H9 (cell line): ENCODE measurements around the gene MSH4. TPM values are rescaled to one million over a fixed set of nuclear protein-coding genes. Genes with fewer than 3 reads are reported as not detected.

ENCODE experiments used
- DNase-seq: peaks from one replicate; pipeline ENCODE4 v3.0.0-alpha.2; 2017
- H2AFZ ChIP-seq: one replicate; pipeline ENCODE4 v1.6.1; 2013; ENCODE audit warnings: mild to moderate bottlenecking, low read length, control low read depth, moderate library complexity
- H2AK5ac ChIP-seq: 2 replicates; pipeline ENCODE4 v1.6.1; 2013; ENCODE audit warnings: low read length, control low read depth, mixed read lengths; ENCODE audit not compliant: insufficient read length
- H2BK120ac ChIP-seq: one replicate; pipeline ENCODE4 v1.6.1; 2013; ENCODE audit warnings: low read depth, mild to moderate bottlenecking, low read length, control low read depth, inconsistent platforms; ENCODE audit not compliant: poor library complexity, severe bottlenecking
- H2BK12ac ChIP-seq: 2 replicates; pipeline ENCODE4 v1.6.1; 2013; ENCODE audit warnings: low read length, control low read depth, mixed read lengths, low read depth; ENCODE audit not compliant: insufficient read length
- H2BK15ac ChIP-seq: 2 replicates; pipeline ENCODE4 v1.6.1; 2013; ENCODE audit warnings: low read depth, low read length, control low read depth
- H2BK20ac ChIP-seq: one replicate; pipeline ENCODE4 v1.6.1; 2013; ENCODE audit warnings: low read depth, mild to moderate bottlenecking, low read length, control low read depth, inconsistent platforms; ENCODE audit not compliant: poor library complexity, severe bottlenecking
- H2BK5ac ChIP-seq: 2 replicates; pipeline ENCODE4 v1.6.1; 2013; ENCODE audit warnings: low read length, control low read depth, mixed read lengths; ENCODE audit not compliant: insufficient read length
- H3K14ac ChIP-seq: 2 replicates; pipeline ENCODE4 v1.6.1; 2013; ENCODE audit warnings: low read length, control low read depth; ENCODE audit not compliant: insufficient read depth
- H3K18ac ChIP-seq: 2 replicates; pipeline ENCODE4 v1.6.1; 2013; ENCODE audit warnings: low read depth, mild to moderate bottlenecking, mixed read lengths, low read length, control low read depth; ENCODE audit not compliant: insufficient read length
- H3K23ac ChIP-seq: 2 replicates; pipeline ENCODE4 v1.6.1; 2013; ENCODE audit warnings: low read length, control low read depth, mixed read lengths, low read depth; ENCODE audit not compliant: insufficient read length
- H3K23me2 ChIP-seq: 2 replicates; pipeline ENCODE4 v1.6.1; 2013; ENCODE audit warnings: low read depth, mild to moderate bottlenecking, mixed read lengths, low read length, control low read depth; ENCODE audit not compliant: insufficient read length, poor library complexity, severe bottlenecking
- H3K27ac ChIP-seq: 2 replicates; pipeline ENCODE4 v1.5.1; 2013; ENCODE audit warnings: low read length, control low read depth, mixed read lengths, low read depth; ENCODE audit not compliant: insufficient read length
- H3K27me3 ChIP-seq: 2 replicates; pipeline ENCODE4 v1.6.1; 2013; ENCODE audit warnings: low read length, control low read depth, inconsistent platforms; ENCODE audit not compliant: insufficient read depth
- H3K4ac ChIP-seq: 2 replicates; pipeline ENCODE4 v1.6.1; 2013; ENCODE audit warnings: low read depth, mild to moderate bottlenecking, control low read depth, inconsistent platforms, low read length, moderate library complexity
- H3K4me1 ChIP-seq: 2 replicates; pipeline ENCODE4 v1.6.1; 2013; ENCODE audit warnings: low read length, control low read depth, inconsistent platforms; ENCODE audit not compliant: insufficient read depth
- H3K4me2 ChIP-seq: 2 replicates; pipeline ENCODE4 v1.6.1; 2013; ENCODE audit warnings: low read length, control low read depth, mixed read lengths; ENCODE audit not compliant: insufficient read length, insufficient read depth
- H3K56ac ChIP-seq: 2 replicates; pipeline ENCODE4 v1.6.1; 2013; ENCODE audit warnings: low read depth, mild to moderate bottlenecking, mixed read lengths, low read length, control low read depth; ENCODE audit not compliant: insufficient read length
- H3K79me1 ChIP-seq: 2 replicates; pipeline ENCODE4 v1.6.1; 2013; ENCODE audit warnings: low read depth, mild to moderate bottlenecking, moderate library complexity, low read length, control low read depth, inconsistent platforms; ENCODE audit not compliant: insufficient read depth, poor library complexity, severe bottlenecking
- H3K79me2 ChIP-seq: 2 replicates; pipeline ENCODE4 v1.6.1; 2013; ENCODE audit warnings: low read length, control low read depth, inconsistent platforms; ENCODE audit not compliant: insufficient read depth
- H3K9ac ChIP-seq: 2 replicates; pipeline ENCODE4 v1.6.1; 2013; ENCODE audit warnings: low read length, control low read depth, mixed read lengths; ENCODE audit not compliant: insufficient read length; ENCODE audit errors: extremely low read depth
- H3K9me3 ChIP-seq: one replicate; pipeline ENCODE4 v1.6.1; 2013; ENCODE audit warnings: low read depth, low read length, inconsistent platforms; ENCODE audit not compliant: control insufficient read depth
- H3T11ph ChIP-seq: one replicate; pipeline ENCODE4 v1.6.1; 2013; ENCODE audit warnings: mild to moderate bottlenecking, low read length, control low read depth, inconsistent platforms
- H4K20me1 ChIP-seq: one replicate; pipeline ENCODE4 v1.6.1; 2013; ENCODE audit not compliant: control insufficient read depth, insufficient read length, insufficient read depth
- H4K5ac ChIP-seq: 2 replicates; pipeline ENCODE4 v1.6.1; 2013; ENCODE audit warnings: low read depth, mild to moderate bottlenecking, mixed read lengths, low read length, control low read depth; ENCODE audit not compliant: insufficient read length
- H4K8ac ChIP-seq: replicated peaks from 2 replicates; pipeline ENCODE4 v1.6.1; 2013; ENCODE audit warnings: low read length, control low read depth, mixed read lengths, low read depth; ENCODE audit not compliant: insufficient read length
- H4K91ac ChIP-seq: 2 replicates; pipeline ENCODE4 v1.6.1; 2013; ENCODE audit warnings: low read depth, mild to moderate bottlenecking, moderate library complexity, mixed read lengths, low read length, control low read depth; ENCODE audit not compliant: insufficient read length
- H3K27ac Mint-ChIP-seq, 3 experiments: 2 replicates in 2 of 3; 3 replicates in 1 of 3; pipeline ENCODE4 v1.8.0; 2020 to 2021; ENCODE audit warnings: mixed read lengths in 3 of 3, mild to moderate bottlenecking in 1 of 3, moderate library complexity in 1 of 3
- H3K27me3 Mint-ChIP-seq: 2 replicates; pipeline ENCODE4 v1.8.0; 2021; ENCODE audit warnings: low read depth, mild to moderate bottlenecking, moderate library complexity, mixed read lengths
- H3K36me3 Mint-ChIP-seq, 3 experiments: 2 replicates in 2 of 3; 3 replicates in 1 of 3; pipeline ENCODE4 v1.8.0; 2020 to 2021; ENCODE audit warnings: low read depth in 3 of 3, mixed read lengths in 3 of 3; ENCODE audit not compliant: insufficient read depth in 1 of 3
- H3K4me1 Mint-ChIP-seq, 2 experiments: 2 replicates each; pipeline ENCODE4 v1.8.0; 2020; ENCODE audit warnings: mixed read lengths in 2 of 2
- H3K4me3 Mint-ChIP-seq, 2 experiments: 2 replicates in 1 of 2; 3 replicates in 1 of 2; pipeline ENCODE4 v1.8.0; 2020 to 2021; ENCODE audit warnings: mild to moderate bottlenecking in 2 of 2, mixed read lengths in 2 of 2, moderate library complexity in 1 of 2
- H3K9me3 Mint-ChIP-seq, 2 experiments: 2 replicates in 1 of 2; 3 replicates in 1 of 2; pipeline ENCODE4 v1.8.0; 2020; ENCODE audit warnings: mild to moderate bottlenecking in 2 of 2, mixed read lengths in 2 of 2, moderate library complexity in 1 of 2
- CTCF ChIP-seq: fragments of 200-600 bp; sonication (generic); conservative IDR thresholded peaks from 3 replicates; pipeline ENCODE4 v1.8.0; 2021; ENCODE audit warnings: antibody characterized with exemption, mild to moderate bottlenecking
- WGBS: extraction: QIAGEN DNeasy Blood & Tissue Kit; methylation state at CpG from one replicate; pipeline ENCODE4 v1.1.7; 2013; ENCODE audit warnings: missing lambda C conversion rate, low lambda C conversion rate, mixed read lengths; ENCODE audit not compliant: insufficient read length; ENCODE audit errors: extremely low coverage; 5-methylcytosine and 5-hydroxymethylcytosine counted together
- total RNA-seq: library from RNA; stranded (reverse); gene quantifications from 2 replicates; pipeline ENCODE4 v1.2.1, GENCODE V29; 2021

MSH4 gene
- total RNA-seq, 1 experiment from 2014 or later: 0.63 TPM

- Histone ChIP-seq H2BK12ac (no peak overlapping the region), H3K14ac (no peak overlapping the region), H3K27ac (no peak overlapping the region), H3K4ac (no peak overlapping the region), H3K27me3 (no peaks in the 10 kb centered on the region), H2BK15ac (no peak overlapping the region), H3K23me2 (no peaks in the 10 kb centered on the region), H3K79me2 (no peaks in the 10 kb centered on the region), H4K91ac (no peak overlapping the region), H4K5ac (no peak overlapping the region), H3K23ac (no peak overlapping the region), H2AFZ (no peak overlapping the region), H3K56ac (no peak overlapping the region), H3K4me1 (no peaks in the 10 kb centered on the region), H3K4me2 (no peak overlapping the region), H2BK5ac (no peak overlapping the region), H3K79me1 (no peaks in the 10 kb centered on the region), H4K8ac (no peak overlapping the region), H3K9ac (no peak overlapping the region), H2BK120ac (no peak overlapping the region), H3K18ac (no peak overlapping the region), H3T11ph (no peak overlapping the region), H4K20me1 (no peaks in the 10 kb centered on the region), H2AK5ac (no peak overlapping the region), H2BK20ac (no peak overlapping the region), H3K9me3 (no peaks in the 10 kb centered on the region)
- Mint-ChIP-seq H3K9me3 (peaks cover 12% of the 10 kb centered on the region in 2 experiments), H3K4me1 (no peaks in the 10 kb centered on the region; a peak in 1 of 4 replicates), H3K4me3 (no peak overlapping the region), H3K27ac (no peak overlapping the region), H3K36me3 (no peaks in the 10 kb centered on the region; a peak in 1 of 7 replicates), H3K27me3 (no peaks in the 10 kb centered on the region)
- peak; percentile 71 for TF ChIP-seq CTCF
- no CpG with 5 or more reads among the region's 2 CpGs for WGBS
- peak; percentile 52 for DNase-seq
Measured at GRCh38 chr1:75908717-75909152, 112.1 kb downstream of the MSH4 start.
